ENCODE results near the gene SPTLC2.
A peak's percentile ranks its signal among the peaks of the same experiment; 100 is the strongest.
"Not testable (repeated sequence)": the region's sequence is repeated elsewhere in the genome, so short reads cannot be mapped to it uniquely, and the experiment has no call there.

SPTLC2 gene

GRCh38 chr14:77616454-77617229, at the start of gene SPTLC2:
TSS of gene SPTLC2 (minus strand) at chr14:77616637. CDS start at chr14:77616579, 58 bp downstream.
- peak; percentile 100 for DNase-seq (ENCODE audit: low spot score)

GRCh38 chr14:77663293-77663692, 46.9 kb upstream of the SPTLC2 start:
- DNase-seq (ENCODE audit: low spot score): no peak

- DNase-seq (ENCODE audit: low spot score): not testable (repeated sequence)
These were observed 45.1 kb upstream of the SPTLC2 start for GRCh38 chr14:77661562-77661961.

GRCh38 chr14:77660754-77661153, 44.3 kb upstream of the SPTLC2 start:
- no peak for DNase-seq (ENCODE audit: low spot score)

GRCh38 chr14:77659831-77660230, 43.4 kb upstream of the SPTLC2 start:
- DNase-seq (ENCODE audit: low spot score): no peak

GRCh38 chr14:77657280-77657679, 40.8 kb upstream of the SPTLC2 start:
- DNase-seq (ENCODE audit: low spot score): no peak

- no peak for DNase-seq (ENCODE audit: low spot score)
These were observed 37.6 kb upstream of the SPTLC2 start for GRCh38 chr14:77654001-77654441.

GRCh38 chr14:77649326-77649725, 32.9 kb upstream of the SPTLC2 start:
- DNase-seq (ENCODE audit: low spot score): no peak

GRCh38 chr14:77648520-77649200, 32.2 kb upstream of the SPTLC2 start:
- DNase-seq (ENCODE audit: low spot score): no peak

- no peak for DNase-seq (ENCODE audit: low spot score)
These were observed 31.4 kb upstream of the SPTLC2 start for GRCh38 chr14:77647853-77648252.

GRCh38 chr14:77646907-77647306, 30.5 kb upstream of the SPTLC2 start:
- no peak for DNase-seq (ENCODE audit: low spot score)

GRCh38 chr14:77645520-77646230, 29.2 kb upstream of the SPTLC2 start:
- DNase-seq (ENCODE audit: low spot score): no peak

- DNase-seq (ENCODE audit: low spot score): no peak
These were observed 26.0 kb upstream of the SPTLC2 start for GRCh38 chr14:77642407-77642806.

- peak; percentile 40 for DNase-seq (ENCODE audit: low spot score)
These were observed 25.3 kb upstream of the SPTLC2 start for GRCh38 chr14:77641534-77642341.

- peak; percentile 43 for DNase-seq (ENCODE audit: low spot score)
These were observed 24.5 kb upstream of the SPTLC2 start for GRCh38 chr14:77640756-77641533.

GRCh38 chr14:77638771-77639171, 22.3 kb upstream of the SPTLC2 start:
- DNase-seq (ENCODE audit: low spot score): no peak

GRCh38 chr14:77635869-77636268, 19.4 kb upstream of the SPTLC2 start:
- DNase-seq (ENCODE audit: low spot score): not testable (repeated sequence)

GRCh38 chr14:77635466-77635865, 19.0 kb upstream of the SPTLC2 start:
- DNase-seq (ENCODE audit: low spot score): not testable (repeated sequence)

- DNase-seq (ENCODE audit: low spot score): no peak
These were observed 13.7 kb upstream of the SPTLC2 start for GRCh38 chr14:77630111-77630510.

GRCh38 chr14:77625360-77625759, 8.9 kb upstream of the SPTLC2 start:
- DNase-seq (ENCODE audit: low spot score): no peak

GRCh38 chr14:77623201-77623600, 6.8 kb upstream of the SPTLC2 start:
- no peak for DNase-seq (ENCODE audit: low spot score)

All from NAMALWA (cell line).